ENCODE results near the gene GRIPAP1. TPM values are rescaled to one million over a fixed set of nuclear protein-coding genes. Genes with fewer than 3 reads are reported as not detected.
A peak's percentile ranks its signal among the peaks of the same experiment; 100 is the strongest.

Gene GRIPAP1
- total RNA-seq, 1 donor = 15.6 TPM

DNA sequence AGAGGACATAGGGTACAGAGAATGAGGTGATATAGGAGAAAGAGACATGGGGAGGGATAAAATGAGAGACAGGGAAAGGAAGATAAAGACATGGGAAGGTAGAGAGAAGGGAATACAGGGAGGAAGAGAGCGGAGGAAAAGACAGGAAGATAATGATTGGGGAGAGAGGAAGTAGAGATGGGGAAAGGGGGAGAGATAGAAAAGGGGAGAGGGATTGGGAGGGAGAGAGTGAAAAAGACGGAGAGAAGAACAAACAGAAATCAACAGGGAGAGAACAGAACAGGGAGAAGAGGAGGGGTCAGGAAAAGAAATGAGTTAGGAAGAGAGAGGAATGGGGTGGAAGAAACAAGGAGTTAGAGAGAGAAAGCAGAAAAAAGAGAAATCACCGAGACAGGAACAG, 4.6 kb downstream of the GRIPAP1 start:
- Histone ChIP-seq H3K79me2 (ENCODE audit: insufficient read depth, low read length) (peaks cover 12% of the 10 kb centered on the region), H4K20me1 (ENCODE audit: insufficient read depth, low read length) (peaks cover 7% of the 10 kb centered on the region), H3K4me2 (ENCODE audit: insufficient read depth, low read length) (no peak overlapping the region), H2AFZ (ENCODE audit: low read length) (no peak overlapping the region), H3K4me1 (ENCODE audit: insufficient read depth, low read length) (no peaks in the 10 kb centered on the region), H3K4me3 (ENCODE audit: insufficient read depth, low read length) (no peak overlapping the region), H3K27ac (ENCODE audit: low read depth, low read length) (no peak overlapping the region), H3K27me3 (ENCODE audit: insufficient read depth, low read length) (no peaks in the 10 kb centered on the region), H3K36me3 (ENCODE audit: insufficient read depth, low read length) (peaks cover 16% of the 10 kb centered on the region), H3K9me3 (ENCODE audit: low read depth, low read length) (no peaks in the 10 kb centered on the region)
- DNase-seq (ENCODE audit: insufficient read length, low spot score, missing footprints) = no peak
- TF ChIP-seq, protein P1, sequence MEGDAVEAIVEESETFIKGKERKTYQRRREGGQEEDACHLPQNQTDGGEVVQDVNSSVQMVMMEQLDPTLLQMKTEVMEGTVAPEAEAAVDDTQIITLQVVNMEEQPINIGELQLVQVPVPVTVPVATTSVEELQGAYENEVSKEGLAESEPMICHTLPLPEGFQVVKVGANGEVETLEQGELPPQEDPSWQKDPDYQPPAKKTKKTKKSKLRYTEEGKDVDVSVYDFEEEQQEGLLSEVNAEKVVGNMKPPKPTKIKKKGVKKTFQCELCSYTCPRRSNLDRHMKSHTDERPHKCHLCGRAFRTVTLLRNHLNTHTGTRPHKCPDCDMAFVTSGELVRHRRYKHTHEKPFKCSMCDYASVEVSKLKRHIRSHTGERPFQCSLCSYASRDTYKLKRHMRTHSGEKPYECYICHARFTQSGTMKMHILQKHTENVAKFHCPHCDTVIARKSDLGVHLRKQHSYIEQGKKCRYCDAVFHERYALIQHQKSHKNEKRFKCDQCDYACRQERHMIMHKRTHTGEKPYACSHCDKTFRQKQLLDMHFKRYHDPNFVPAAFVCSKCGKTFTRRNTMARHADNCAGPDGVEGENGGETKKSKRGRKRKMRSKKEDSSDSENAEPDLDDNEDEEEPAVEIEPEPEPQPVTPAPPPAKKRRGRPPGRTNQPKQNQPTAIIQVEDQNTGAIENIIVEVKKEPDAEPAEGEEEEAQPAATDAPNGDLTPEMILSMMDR (IDR thresholded peaks at IDR 0.05; ENCODE audit: extremely low read depth, low read depth, low read length) = no peak

DNA sequence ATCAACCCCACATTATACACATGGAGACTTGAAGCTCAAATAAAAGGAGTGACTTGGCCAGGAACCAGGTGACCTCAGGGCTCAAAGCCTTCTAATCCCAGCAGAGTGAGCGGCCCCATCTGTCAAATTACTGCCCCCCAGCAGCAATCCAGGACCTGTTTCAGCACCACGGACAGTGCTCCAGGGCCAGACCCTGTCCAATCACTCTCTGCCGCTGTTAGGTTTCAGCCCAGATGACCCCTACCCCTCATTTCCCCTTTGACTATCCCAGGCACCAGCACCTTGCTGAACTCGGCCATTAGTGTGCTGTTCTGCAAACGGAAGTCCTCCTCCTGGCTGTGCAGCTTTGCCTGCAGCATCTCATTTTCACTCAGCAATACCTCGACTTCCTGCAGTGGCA, 5.1 kb downstream of the GRIPAP1 start:
- Histone ChIP-seq H3K27ac (ENCODE audit: low read depth, low read length) (no peak overlapping the region), H3K9me3 (ENCODE audit: low read depth, low read length) (no peaks in the 10 kb centered on the region), H3K4me2 (ENCODE audit: insufficient read depth, low read length) (no peak overlapping the region), H3K4me1 (ENCODE audit: insufficient read depth, low read length) (no peaks in the 10 kb centered on the region), H4K20me1 (ENCODE audit: insufficient read depth, low read length) (peaks cover 7% of the 10 kb centered on the region), H2AFZ (ENCODE audit: low read length) (no peak overlapping the region), H3K27me3 (ENCODE audit: insufficient read depth, low read length) (no peaks in the 10 kb centered on the region), H3K4me3 (ENCODE audit: insufficient read depth, low read length) (no peak overlapping the region), H3K79me2 (ENCODE audit: insufficient read depth, low read length) (peaks cover 12% of the 10 kb centered on the region), H3K36me3 (ENCODE audit: insufficient read depth, low read length) (peaks cover 16% of the 10 kb centered on the region)
- DNase-seq (ENCODE audit: insufficient read length, low spot score, missing footprints) = peak; percentile 45
- TF ChIP-seq, protein P1 (IDR thresholded peaks at IDR 0.05; ENCODE audit: extremely low read depth, low read depth, low read length) = no peak

DNA sequence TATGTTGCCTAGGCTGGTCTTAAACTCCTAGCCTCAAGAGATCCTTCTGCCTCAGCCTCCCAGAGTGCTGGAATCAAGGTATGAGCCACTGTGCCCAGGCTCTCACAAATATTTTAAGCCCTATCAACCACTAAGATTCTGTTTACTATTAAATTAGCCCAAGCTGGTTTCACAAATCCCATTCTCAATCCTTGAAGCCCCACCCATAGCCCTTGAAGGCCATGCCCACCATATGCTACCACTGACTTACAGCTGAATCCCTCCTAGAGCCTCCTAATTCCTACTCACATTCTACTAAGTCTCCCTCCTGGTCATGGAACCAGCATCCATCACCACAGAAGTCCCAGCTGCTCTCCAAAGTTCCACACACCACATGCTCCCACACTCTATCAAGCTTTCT, 9.7 kb downstream of the GRIPAP1 start:
- no peaks in the 10 kb centered on the region for H4K20me1 ChIP-seq (ENCODE audit: insufficient read depth, low read length)
- H3K79me2 ChIP-seq (ENCODE audit: insufficient read depth, low read length) = no peaks in the 10 kb centered on the region
- no peak overlapping the region for H3K27ac ChIP-seq (ENCODE audit: low read depth, low read length)
- DNase-seq (ENCODE audit: insufficient read length, low spot score, missing footprints) = no peak
- peaks cover 21% of the 10 kb centered on the region for H3K36me3 ChIP-seq (ENCODE audit: insufficient read depth, low read length)
- H3K27me3 ChIP-seq (ENCODE audit: insufficient read depth, low read length) = no peaks in the 10 kb centered on the region
- no peaks in the 10 kb centered on the region for H3K4me1 ChIP-seq (ENCODE audit: insufficient read depth, low read length)
- no peak overlapping the region for H3K4me3 ChIP-seq (ENCODE audit: insufficient read depth, low read length)
- no peaks in the 10 kb centered on the region for H3K9me3 ChIP-seq (ENCODE audit: low read depth, low read length)
- TF ChIP-seq, protein P1 (IDR thresholded peaks at IDR 0.05; ENCODE audit: extremely low read depth, low read depth, low read length) = no peak
- no peak overlapping the region for H3K4me2 ChIP-seq (ENCODE audit: insufficient read depth, low read length)
- H2AFZ ChIP-seq (ENCODE audit: low read length) = no peak overlapping the region

DNA sequence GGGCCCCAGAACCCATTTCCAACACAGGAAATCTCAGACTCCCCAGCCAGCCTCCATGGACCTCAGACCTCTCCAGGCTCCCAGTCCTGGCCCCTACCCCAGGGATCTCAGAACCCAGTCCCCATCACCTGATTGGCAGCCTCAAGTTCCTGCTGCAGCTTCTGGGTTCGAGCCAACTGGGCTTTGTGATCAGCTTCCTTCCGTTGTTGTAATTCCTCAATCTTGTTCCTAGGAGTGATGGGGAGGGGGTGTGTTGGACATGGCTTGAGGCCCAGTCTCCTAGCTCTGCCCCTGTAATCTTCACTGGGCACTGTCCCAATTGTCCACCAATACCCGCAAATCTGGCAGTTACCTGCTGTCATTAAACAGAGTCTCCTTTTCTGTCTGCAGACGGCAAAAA, 12.6 kb downstream of the GRIPAP1 start:
- peaks cover 20% of the 10 kb centered on the region for H3K36me3 ChIP-seq (ENCODE audit: insufficient read depth, low read length)
- H2AFZ ChIP-seq (ENCODE audit: low read length) = no peak overlapping the region
- H3K4me1 ChIP-seq (ENCODE audit: insufficient read depth, low read length) = no peaks in the 10 kb centered on the region
- no peak for DNase-seq (ENCODE audit: insufficient read length, low spot score, missing footprints)
- no peaks in the 10 kb centered on the region for H4K20me1 ChIP-seq (ENCODE audit: insufficient read depth, low read length)
- no peak overlapping the region for H3K4me3 ChIP-seq (ENCODE audit: insufficient read depth, low read length)
- H3K9me3 ChIP-seq (ENCODE audit: low read depth, low read length) = no peaks in the 10 kb centered on the region
- TF ChIP-seq, protein P1 (IDR thresholded peaks at IDR 0.05; ENCODE audit: extremely low read depth, low read depth, low read length) = no peak
- H3K27me3 ChIP-seq (ENCODE audit: insufficient read depth, low read length) = no peaks in the 10 kb centered on the region
- H3K4me2 ChIP-seq (ENCODE audit: insufficient read depth, low read length) = no peak overlapping the region
- no peak overlapping the region for H3K27ac ChIP-seq (ENCODE audit: low read depth, low read length)
- H3K79me2 ChIP-seq (ENCODE audit: insufficient read depth, low read length) = no peaks in the 10 kb centered on the region

Data from osteoblast (primary cell).